SHP77 treated with DMSO at 0.1 percent for 48 hours (cell line): ENCODE data around the gene LAMP2.
"Not testable (repeated sequence)": the region's sequence is repeated elsewhere in the genome, so short reads cannot be mapped to it uniquely, and the experiment has no call there.

Source experiments
- DNase-seq: peaks from one replicate; lab custom pipeline; 2025; lab: John Stamatoyannopoulos, UW

Gene LAMP2

DNA sequence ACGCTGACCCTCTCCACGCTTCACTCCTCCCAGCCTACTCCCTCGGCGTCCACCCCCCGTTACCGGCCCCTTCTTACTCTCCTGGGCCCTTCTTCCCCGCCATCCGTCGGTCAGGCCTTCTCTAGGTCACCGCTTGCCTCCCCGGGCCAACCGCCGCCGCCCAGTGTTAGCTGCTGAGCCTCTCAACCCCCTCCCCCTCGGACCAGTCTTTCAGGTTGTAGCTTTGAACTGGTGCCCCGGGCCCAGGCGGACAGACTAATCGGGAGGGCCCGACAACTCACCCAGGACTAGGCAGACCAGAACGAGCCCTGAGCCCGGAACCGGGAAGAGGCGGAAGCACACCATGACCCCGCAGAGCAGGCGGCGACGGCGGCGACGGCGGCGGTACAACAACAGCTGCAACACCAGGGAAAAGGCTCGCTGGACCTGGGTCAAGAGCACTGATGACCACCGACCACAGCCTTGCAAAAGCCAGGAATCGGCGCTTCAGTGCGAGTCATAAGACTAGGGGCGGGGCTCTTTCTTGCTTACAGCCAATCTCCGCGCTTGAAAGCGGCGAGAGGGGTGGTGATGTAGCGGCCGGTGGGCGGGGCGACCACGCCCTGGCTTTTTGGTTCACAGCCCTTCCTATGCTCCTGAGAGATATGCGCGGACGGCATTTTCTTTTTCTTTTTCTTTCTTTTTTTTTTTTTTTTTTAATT lies at the start of gene LAMP2:
Gene LAMP2, minus strand, starts transcription at position 472 of the 701 bp plus-strand sequence. Its CDS starts 127 bp downstream, at position 345.
- DNase-seq, result peak; percentile 66

DNA sequence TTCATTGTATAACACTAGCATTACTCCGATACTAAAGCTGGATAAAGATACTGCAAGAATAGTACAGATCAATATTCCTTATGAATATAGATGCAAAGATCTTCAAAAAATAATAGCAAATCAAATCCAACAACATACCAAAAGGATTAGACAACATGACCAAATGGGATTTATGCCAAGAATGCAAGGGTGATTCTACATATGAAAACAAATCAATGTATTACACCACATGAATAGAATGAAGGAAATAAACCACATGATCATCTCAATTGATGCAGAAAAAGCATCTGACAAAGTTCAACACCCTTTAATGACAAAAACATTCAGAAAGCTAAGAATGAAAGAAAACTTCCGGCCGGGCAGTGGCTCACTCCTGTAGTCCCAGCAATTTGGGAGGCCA lies 48.8 kb upstream of the LAMP2 start:
- no peak for DNase-seq

DNA sequence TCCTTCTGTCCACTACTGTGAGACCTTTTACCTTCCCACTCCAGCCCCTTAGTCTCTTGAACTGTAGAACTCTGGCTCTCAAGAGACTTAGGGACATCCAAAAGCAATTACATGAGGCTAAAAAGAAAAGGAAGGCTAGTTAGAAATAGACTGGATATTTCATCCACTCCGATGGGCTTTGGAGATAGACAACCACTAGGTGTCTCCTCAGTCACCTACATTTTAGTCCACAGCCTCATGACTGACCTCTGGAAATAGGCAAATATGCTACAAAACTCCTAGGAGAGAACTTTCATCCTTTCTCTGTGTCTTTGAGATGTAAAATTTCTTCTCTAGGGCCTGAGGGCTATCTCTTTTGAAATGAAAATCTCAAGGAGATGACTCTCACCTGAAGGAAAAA lies 45.1 kb upstream of the LAMP2 start:
- no peak for DNase-seq

DNA sequence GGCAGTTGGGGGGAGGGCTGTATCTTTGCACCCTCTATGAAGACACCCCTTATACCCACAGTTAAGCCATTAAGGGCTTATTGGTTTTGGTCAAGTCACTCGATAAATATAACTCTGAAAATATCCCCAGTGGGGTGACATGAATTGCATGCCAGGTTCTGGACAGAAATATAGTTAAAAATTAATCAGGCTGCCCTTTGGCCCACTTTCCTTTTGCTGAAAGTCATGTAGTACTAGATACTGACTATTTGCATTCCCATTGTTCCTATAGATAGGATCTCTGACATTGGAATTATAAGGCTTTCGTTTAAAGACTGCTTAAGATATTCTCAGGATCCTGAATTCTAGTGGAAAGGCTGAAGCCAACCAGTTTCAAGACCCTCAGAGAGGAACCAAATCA lies 43.5 kb upstream of the LAMP2 start:
- DNase-seq, result no peak

DNA sequence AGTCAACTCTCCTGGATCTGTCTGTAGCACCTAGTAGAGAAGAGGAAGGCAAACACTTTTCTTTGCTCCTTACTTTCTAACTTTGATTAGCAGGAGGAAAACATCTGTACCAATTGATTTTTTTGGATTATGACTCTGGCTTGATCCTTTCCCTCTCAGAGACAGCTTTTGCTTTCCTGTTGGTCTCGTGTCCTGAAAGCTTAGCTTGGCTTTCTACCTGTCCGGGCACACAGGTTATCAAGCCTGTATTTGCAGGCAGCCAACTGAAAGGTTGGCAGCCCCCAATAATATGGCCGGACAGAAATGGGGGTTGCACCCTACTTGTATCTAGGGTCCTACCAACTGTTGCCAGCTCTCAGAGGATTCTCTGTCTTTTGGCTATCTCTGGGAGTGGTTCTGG lies 43.1 kb upstream of the LAMP2 start:
- DNase-seq, result no peak

DNA sequence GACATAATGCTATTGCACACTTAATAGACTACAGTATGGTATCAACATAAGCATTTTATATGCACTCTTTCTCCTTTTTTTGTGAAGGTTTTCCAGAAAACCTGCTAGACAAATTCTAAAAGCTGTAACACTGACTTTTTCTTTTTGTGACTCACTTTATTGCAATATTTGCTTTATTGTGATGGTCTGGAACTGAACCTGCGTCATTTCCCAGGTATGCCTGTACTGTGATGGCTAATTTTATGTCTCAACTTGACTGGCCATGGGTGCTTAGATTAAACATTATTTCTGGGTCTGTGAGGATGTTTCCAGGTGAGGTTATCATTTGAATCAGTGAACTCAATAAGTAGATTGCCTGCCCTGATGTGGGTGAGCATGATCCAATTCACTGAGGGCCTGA lies 35.5 kb upstream of the LAMP2 start:
- no peak for DNase-seq

DNA sequence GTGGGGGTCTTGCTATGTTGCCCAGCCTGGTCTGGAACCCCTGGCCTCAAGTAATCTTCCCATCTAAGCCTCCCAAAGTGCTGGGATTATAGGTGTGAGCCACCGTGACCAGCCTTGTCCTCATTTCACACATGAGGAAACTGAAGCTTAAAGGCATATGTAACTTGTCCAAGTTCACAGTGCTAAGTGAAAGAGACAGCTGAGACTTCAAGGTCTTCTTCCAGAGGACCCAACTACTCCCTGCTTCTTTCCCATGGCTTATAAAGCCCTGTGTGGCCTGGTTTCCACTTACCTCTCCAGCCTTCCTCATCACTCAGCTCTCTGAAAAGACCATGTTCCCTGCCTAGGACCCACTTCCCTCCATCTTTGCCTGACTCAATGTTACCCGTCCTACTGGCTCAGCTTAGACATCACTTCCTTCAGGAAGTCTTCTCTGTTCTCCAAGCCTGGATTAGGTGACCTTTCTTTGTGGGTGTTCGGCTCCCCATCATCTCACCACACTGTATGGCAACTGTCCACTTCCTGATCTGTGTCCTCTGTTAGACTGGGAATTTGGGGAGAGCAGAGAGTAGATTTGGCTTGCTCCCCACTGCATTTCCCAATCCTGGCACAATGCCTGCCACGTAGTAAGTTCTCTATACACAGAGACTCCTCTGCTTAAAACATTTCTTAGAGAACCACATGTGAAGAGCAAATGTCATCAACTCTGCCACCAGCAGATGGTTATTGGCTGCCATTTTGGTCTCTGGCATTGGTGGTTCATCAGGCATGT lies 30.4 kb upstream of the LAMP2 start:
- DNase-seq, result no peak

DNA sequence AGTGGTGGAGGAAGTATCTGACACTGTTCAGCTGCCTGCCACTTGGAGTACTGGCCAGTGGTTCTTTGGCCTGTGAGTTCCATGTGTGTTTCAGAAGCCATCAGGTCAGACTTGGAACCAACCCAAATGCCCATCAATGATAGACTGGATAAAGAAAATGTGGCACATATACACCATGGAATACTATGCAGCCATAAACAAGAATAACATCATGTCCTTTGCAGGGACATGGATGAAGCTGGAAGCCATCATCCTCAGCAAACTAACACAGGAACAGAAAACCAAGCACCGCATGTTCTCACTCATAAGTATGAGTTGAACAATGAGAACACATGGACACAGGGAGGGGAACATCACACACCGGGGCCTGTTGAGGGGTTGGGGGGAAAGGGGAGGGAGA lies 21.0 kb upstream of the LAMP2 start:
- DNase-seq, result not testable (repeated sequence)

DNA sequence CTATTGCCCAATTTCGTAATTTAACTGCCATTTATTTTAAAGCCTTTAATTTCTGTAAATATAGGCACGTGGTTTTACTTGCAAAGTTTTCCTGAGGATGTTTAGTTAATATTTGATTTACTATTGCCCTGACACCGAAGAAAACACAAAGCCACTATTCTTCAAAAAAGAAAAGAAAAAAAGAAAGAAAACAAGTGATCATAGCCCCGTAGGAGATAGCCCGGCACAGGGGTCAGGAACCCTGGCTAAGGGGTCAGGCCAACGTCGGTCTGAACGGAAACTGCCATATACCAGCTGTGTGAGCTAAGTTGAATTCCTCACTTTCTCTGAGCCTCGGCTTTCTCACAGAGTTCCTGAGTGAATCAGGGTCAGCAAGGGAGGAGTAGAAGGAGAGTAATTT lies 17.7 kb upstream of the LAMP2 start:
- no peak for DNase-seq

DNA sequence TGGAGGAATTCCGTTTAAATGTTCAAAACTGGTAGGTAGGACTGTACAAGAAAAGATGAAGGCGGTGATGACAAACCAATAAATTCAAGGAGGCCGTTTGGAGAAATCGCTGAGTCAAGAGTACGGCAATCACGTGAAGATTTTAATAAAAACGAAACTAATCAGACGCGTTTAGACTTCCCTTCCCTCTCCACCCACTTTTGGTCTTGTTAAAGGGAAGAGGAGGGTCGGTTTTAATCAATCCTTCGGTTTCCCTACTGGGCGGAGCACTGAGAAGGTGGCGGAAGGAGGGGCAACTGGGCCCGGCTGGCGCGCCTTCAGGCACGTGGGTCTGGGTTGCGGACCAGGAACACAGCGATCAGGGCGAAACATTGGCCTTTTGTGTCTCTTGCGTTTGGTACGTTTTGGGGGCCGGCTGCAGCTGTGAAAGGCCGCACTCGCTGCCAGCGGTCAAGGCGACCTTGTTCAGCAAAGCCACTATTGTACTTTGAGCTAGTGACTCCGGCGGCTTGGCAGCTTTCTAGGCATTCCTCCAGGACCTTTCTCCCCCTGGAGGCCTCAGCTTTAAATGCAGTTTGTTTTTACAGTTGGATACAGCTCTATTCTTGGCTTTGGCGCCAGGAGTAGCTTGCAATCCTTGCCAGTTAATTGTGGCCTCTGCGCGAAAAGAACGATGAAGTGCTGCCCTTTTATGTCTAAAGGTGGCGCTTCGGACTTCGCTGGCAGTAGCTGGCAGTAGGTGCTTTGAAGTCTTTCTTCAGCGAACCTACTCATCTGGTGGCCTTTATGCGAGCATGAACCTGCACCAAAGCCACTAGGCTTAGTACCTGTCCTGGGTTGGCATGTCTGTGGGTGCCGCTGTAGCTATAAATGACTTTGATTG lies 16.8 kb upstream of the LAMP2 start:
- peak; percentile 73 for DNase-seq

DNA sequence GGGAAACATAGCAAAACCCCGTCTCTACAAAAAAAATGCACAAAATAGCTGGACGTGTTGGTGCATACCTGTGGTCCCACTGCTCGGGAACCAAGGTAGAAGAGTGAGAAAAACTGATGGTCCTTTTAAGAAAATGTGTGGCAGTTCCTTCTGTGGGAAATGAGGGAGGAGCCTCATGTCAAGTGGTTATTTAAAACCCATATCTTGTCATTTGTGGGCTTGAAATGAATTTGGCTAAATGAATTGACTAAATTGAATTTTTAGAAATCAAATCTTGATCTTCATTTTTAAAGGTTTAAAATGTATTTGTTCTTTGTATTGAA lies 16.2 kb upstream of the LAMP2 start:
- DNase-seq, result no peak

DNA sequence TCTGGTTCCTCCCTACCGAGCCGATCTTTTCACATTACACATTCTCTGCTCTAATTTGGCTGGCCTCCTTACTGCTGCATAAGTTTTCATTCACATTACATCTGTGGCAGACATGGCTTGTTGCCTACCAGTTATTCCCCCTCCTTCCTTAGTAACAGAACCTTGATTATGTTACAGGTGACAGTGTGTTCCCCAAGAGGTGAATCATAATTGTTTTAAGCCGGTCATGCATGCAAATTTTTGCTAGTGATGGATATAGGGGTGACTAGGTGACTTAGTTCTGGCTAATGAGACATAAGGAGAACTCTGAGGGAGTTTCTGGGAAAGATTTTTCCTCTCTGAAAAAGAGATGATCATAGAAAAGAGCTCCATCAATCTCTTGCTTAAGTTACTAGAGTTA lies 8.4 kb upstream of the LAMP2 start:
- DNase-seq, result no peak

DNA sequence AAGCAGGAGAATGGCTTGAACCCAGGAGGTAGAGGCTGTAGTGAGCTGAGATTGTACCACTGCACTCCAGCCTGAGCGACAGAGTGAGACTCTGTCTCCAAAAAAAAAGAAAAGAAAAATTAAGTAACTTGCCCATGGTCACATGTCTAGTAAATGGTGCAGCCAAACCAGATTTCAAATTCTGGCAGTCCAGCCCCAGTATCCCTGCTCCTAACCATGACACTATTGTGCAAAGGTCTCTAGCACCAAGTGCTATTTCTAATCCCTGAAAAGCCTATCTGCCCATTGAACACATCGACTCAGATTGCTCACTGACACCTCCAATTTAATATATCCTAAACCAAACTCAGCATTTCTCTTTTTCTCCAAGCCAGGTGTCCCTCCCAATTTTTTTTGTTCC lies 7.6 kb upstream of the LAMP2 start:
- DNase-seq, result no peak

DNA sequence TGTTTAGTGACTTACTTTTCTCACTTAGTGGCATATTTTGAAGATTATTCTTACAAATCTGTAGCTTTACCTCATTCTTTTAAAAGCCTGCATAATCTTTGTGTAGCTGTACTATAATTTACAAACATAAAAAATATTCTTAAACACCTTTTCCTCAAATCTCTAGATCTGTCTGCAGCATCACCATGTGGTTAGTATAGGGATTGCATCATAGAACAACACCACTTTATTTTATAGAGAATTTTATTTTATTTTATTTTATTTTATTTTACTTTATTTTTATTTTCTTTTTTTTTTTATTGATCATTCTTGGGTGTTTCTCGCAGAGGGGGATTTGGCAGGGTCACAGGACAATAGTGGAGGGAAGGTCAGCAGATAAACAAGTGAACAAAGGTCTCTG lies 6.4 kb upstream of the LAMP2 start:
- DNase-seq, result not testable (repeated sequence)

DNA sequence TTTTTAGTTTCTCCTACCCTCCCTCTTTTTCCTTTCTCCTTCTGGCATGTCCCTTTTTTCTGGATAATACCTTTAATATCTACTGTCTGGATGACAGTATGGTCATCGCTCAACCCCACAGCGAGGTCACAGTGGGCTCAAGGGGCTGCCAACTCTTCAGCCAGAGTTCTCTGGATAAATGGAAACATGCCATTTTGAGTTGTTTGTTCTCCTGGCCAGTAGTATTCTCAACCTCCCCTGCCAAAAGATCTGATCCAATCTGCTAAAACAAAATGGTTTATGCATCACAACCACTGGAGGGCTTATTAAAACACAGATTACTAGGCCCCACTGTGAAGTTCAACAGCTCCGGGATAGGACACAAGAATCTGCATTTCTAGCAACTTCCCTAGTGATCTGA lies 5.0 kb upstream of the LAMP2 start:
- no peak for DNase-seq

DNA sequence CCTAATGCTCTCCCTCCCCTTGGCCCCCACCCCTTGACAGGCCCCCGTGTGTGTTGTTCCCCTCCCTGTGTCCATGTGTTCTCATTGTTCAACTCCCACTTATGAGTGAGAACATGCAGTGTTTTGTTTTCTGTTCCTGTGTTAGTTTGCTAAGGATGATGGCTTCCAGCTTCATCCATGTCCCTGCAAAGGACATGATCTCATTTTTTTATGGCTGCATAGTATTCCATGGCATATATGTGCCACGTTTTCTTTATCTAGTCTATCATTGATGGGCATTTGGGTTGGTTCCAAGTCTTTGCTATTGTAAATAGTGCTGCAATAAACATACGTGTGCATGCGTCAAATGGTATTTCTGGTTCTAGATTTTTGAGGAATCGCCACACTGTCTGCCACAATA lies 561 bp upstream of the LAMP2 start:
- DNase-seq, result not testable (repeated sequence)

DNA sequence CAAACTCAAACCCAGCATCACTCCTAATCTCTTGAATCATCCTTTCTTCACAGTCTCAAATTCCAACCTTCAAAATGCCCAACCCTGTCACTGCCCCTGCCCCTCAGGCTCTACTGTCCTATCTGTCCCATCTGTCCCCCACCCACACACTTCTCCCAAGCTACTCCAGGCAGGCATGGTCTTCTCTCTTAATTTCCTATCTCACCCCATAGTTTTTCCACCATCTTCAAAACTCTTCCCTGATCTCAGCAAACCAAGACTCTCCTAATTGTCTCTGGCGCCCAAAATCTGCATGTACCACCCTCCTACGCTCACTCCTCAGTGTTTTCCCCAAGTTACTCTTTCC lies 644 bp downstream of the LAMP2 start:
- DNase-seq, result no peak

DNA sequence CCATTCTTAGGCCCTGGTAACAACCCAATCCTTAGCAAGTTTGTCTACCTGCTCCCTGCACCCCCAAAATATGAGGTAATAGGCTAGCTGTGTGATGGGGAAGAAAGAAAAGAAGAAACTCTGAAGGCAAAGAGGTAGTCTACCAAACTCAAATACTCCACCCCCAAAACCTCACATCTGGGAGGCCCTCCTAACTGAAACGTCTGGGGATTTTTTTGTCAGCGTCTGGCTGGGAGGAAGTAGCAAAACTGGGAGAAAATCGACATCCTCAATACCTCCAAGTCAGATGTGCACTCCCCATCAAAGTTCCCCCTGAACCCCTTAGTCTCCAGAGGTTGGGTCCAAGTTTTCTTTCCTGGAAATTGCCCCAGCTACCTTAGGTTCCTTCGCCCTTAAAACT lies 1.0 kb downstream of the LAMP2 start:
- no peak for DNase-seq

DNA sequence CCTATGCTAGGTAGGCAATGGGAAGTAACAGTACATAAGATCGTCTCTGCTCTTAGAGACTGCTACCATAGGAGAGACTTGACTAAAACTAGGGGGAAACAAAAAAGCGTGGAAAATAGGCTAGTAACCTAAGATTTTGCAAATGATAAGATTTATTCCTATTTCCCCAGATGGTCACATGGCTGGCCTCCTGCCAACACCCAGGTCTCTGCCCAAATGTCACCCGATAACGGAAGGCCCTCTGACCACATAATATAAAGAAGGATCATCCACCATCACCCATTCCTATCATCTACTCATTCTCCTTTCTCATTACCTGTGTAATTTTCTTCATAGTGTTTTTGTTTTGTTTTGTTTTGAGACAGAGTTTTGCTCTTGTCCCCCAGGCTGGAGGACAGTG lies 4.7 kb downstream of the LAMP2 start:
- no peak for DNase-seq

DNA sequence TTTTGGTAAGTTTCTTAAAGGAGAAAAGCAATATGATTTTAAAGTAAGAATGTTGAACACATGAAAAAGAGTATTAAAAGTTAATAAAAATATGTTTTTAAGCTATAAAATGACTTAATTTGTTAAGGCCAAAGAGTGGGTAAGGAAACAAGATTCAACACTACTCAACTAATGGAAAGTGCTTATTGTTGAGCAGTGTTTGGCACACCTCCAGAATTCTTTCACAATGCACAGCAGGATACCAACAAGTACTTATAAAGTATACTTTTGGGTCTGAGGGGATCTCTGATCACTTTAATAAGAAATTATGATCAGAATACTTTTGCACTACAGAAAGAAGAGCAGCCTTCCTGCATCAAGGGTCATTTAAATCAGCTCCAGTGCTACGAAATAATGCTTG lies 5.9 kb downstream of the LAMP2 start:
- DNase-seq, result no peak

DNA sequence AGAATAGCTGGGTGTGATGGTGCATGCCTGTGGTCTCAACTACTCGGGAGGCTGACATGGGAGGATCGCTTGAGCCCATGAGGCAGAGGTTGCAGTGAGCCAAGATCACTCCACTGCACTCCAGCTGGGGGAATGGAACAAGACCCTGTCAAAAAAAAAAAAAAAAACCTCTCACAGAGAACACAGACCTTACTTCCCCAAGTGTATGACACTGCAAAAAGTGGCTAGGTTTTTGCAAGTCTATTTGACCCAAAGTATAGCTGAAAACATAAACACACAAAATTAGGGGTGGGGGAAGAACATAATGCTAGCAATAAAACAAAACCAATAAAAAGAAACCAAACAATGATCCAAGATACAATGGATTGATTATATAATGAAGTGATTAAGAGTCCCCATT lies 6.7 kb downstream of the LAMP2 start:
- no peak for DNase-seq

DNA sequence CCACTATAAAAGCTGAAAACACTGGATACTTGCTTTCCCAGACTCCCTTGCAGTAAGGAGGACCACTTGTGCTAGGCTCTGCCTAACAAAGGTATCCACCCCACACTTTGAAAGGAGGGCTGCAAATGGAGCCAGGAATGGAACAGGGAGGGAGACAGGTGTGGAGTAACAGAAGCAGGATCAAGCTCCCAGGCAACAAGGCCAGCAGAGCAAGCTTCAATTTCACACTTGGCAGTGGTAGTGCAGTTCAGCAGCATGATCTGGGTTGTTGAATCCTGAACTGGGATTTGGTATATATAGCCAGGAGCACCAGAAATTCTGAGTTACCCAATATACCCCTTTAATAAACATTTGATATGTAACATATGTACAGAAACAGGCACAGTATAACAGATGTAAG lies 9.8 kb downstream of the LAMP2 start:
- no peak for DNase-seq

DNA sequence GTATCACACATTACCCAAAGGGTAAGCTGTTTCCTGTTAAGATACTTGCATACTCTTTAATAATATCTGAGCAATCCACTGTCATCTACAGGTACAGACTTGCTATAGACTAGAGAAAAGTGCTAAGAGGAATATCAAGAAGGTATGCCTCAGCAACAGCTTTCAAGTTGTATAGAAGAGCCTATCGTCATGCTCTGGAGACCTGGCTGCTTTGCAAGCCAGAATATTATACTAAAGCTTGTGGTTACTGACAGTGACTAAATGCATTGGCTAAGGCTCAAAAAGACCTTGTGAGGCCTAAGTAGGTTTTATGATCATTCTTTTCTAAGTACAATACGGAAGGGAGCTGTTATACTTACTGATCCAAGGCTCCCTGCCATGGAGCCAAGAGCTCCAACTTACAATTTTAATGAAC lies 11.3 kb downstream of the LAMP2 start:
- DNase-seq, result no peak
